GOT3 (cell line): ENCODE data around the gene PLEKHH3.

Source experiments
- DNase-seq: peaks from one replicate; lab custom pipeline; 2025; ENCODE audit warnings: mixed read lengths; lab: John Stamatoyannopoulos, UW

Gene PLEKHH3, protein sequence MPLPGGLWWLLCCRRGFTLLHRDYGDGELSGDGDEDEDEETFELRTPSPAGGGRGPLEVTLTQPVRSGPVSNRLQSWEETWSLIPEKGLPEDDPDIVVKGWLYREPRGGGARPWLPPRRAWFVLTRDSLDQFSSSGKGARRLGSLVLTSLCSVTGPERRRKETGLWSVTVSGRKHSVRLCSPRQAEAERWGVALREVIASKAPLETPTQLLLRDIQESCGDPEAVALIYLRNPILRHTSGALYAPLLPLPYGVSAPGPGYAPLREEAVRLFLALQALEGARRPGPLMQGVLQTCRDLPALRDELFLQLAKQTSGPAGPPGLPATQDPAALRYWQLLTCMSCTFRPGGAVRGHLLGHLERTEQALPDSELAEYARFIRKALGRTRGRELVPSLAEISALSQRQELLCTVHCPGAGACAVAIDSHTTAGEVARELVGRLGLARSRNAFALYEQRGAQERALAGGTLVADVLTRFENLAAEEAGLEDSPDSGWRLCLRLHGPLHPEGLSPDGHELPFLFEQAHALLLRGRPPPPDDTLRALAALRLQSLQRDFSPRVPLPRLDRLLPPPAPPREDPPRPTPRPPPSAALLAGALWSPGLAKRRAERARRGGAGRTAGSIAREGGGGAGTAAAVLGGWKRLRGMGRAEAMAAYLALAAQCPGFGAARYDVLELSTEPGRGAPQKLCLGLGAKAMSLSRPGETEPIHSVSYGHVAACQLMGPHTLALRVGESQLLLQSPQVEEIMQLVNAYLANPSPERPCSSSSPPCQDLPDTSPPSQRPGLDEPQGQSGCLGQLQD

DNA sequence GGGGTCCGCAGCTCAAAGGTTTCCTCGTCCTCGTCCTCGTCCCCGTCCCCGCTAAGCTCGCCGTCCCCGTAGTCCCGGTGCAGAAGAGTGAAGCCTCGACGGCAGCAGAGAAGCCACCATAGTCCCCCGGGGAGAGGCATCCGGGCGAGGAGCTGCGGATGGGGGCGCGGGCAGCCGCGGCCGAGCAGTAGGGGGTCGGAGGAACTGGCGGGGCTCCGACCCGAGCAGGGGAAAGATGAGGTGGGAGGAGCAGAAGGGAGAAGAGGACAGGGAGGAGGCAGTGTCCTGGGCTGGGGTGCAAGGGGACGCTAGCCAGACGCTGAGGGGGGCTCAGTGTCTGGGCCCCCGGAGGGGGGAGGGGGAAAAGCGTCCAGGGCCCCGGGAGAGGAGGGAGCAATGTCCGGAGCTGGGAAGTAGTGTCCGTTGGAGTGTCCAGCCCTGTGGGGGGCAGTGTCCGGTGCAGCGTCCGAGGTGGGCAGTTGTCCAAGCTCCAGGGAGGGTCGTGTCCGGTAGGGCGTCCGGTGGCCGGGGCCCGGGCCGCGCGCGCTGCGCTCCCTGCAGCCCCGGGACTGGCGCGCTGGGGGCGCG is at the start of gene PLEKHH3:
TSS of gene PLEKHH3 (minus strand) at position 571 of the 588 bp plus-strand sequence. CDS start at position 140, 431 bp downstream.
- no peak for DNase-seq

DNA sequence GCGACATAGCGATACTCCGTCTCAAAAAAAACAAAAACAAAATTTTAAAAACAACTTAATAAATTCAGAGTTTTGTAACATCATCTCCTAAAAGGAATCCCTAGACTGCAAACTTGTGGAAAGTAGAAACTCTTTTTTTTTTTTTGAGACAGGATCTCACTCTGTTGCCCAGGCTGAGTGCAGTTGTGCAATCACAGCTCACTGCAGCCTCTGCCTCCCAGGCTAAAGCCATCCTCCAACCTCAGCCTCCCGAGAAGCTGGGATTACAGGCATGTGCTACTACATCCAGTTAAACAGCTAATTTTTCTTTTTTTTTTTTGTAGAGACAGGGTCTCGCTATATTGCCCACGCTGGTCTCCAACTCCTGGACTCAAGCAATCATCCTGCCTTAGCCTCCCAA is 48.3 kb upstream of the PLEKHH3 start:
- no peak for DNase-seq

DNA sequence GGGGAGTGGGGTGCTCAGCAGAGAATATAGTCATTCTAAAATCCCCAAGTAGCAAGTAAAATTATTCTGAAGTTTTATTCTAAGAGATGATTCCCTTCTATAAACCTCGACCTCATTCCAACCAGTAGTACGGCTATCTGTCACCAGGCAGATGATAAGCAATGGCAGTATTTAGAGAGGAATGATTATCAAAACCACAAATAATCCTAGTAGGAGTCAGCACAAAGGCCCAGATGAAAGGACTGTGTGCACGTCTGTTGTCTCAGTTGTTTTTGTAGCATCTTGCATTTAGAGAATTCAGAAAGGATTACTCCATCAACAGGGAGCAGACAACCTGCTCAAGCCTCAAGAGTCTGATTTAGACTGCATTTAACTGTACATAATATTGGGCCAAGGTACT is 46.8 kb upstream of the PLEKHH3 start:
- DNase-seq: no peak

DNA sequence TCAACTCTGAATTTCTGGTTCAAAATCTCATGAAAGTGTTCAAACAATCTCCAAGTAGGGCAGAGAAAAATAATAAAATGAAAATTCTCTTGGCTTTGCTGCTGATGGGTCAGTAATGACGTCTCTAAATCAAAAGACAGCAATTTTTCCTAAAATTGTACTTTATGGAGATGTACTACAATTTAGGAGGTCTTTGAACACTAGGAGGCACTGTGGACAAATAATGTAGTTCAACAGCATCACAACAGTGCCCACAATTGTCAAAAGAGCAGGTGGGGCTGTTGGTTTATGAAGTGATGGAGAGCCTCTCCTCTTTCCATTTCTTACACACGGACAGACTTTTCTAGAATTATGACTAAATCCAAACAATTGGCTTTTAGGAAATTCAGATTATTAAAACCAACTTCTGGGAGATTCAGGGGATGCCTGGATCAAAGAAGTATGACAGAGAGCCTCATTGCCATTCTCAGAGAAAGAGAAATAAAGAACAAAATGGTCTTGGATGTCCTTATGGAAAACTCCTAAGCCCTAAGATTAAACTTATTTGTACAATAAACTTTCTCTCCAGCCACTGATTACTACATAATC is 44.3 kb upstream of the PLEKHH3 start:
- no peak for DNase-seq

DNA sequence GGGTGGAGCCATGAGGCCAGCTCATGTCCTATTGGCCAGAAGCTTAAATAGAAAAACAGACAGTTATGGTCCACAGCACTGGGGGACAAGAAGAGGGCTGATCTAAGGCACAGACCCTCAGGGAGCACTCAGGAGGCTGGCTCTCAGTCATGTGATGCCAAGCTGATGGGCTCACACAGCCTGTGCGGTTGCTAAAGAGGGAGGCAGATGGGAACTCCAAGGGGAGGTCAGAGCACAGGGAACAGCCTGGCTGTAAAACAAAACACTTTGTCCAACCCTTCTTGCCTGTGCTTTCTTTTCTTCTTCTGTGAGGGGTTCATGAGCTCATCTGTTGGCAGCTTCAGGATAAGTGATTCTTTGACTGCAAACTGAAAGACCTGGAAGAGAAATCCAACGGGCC is 32.8 kb upstream of the PLEKHH3 start:
- no peak for DNase-seq

DNA sequence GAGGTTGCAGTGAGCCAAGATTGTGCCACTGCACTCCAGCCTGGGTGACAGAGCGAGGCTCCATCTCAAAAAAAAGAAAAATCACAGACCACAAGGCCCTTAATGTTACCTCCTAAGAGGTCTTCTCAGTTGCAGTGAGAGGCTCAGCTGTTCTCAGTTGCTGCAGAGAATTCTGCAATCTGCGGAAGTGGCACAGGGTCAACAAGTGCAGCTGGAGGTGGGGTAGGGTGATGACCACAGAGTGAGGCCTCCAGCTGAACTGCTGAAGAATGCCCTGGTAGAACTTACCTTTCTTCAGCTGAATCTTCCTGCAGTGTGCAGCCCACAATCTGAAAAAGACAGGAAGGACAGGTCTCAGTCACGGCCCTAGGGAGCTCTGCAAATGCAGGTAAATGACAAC is 31.8 kb upstream of the PLEKHH3 start:
- DNase-seq: no peak

DNA sequence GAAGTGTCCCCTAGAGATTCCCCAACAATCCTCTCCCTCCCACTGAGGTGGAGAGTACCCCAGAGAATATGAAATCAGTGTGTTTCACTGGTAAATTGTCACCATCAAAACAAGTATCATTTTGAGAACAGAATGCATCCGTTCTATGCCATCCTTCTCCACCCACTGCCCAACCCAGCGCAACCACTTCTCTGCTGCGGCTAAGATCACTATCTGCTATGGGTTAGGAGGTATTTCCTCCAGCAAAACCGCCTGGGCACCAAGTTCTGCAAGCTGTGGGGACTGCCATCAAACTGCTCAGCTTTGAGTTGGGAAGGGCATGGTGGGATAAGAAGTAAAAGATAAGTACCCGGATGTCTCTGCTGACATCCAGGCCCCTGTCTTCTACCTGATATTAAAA is 29.9 kb upstream of the PLEKHH3 start:
- DNase-seq: no peak

DNA sequence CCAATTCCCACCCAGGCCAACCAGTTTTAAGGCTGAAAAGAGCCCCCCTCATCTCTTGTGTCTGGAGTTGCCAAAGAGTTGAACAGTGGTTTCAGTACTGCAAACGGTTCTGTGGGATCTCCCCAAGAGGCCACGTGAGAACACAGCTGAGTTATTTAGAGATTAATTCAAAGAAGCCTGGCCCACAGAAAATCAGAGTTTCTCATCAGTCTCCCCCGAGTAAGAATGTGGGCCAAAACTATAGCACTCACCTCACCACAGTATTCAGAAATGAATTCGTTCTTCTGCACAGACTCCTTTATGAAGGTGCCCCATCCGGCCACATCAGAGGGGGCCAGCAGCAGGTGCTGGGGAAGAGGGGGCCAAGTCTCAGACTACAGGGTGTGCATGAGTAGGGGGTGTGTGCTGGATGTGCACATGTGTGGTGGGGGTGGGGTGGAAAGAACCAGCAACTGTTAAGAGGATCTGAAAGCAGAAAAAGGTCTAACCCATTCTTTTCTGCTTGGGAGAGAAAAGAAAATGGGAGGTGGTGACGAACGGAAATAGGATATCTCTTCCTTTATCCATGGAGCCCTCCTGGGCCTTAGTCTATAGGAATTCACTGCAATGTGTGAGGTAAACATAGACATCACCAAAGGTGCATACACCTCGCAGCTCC is 28.2 kb upstream of the PLEKHH3 start:
- DNase-seq: no peak

DNA sequence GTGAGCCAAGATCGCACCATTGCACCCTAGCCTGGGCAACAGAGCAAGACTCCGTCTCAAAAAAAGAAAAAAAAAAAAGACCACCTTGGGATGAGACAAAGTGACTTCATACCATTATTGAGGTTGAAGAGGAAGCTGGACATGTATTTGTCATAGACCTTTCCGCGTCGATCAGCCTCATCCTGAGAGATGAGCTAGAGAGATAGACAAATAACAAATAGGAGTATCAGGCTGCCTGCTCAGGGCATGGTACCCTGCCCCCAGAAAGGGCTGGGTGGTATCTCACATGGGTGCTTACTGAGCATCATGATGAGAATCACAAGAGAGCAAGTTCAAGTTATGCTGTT is 27.7 kb upstream of the PLEKHH3 start:
- no peak for DNase-seq

DNA sequence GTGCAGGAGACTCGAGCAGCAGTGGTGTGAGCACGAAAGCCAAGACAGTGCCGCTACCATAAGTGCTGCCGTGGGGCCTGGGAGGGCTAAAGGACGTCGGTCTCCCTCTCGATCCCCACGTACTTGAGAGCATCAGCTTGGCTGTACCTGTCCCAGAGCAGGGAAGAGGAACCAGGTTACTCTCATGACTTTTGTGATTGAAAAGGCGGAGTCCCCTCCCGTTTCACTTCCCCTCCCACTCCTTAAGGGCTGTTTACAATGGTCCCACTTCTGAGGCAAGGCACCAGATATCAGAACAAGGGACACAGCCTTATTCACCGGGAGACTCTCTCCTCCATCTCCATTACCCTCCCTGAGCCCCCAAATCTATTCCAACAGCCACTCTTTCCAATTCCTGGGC is 25.7 kb upstream of the PLEKHH3 start:
- DNase-seq: no peak

DNA sequence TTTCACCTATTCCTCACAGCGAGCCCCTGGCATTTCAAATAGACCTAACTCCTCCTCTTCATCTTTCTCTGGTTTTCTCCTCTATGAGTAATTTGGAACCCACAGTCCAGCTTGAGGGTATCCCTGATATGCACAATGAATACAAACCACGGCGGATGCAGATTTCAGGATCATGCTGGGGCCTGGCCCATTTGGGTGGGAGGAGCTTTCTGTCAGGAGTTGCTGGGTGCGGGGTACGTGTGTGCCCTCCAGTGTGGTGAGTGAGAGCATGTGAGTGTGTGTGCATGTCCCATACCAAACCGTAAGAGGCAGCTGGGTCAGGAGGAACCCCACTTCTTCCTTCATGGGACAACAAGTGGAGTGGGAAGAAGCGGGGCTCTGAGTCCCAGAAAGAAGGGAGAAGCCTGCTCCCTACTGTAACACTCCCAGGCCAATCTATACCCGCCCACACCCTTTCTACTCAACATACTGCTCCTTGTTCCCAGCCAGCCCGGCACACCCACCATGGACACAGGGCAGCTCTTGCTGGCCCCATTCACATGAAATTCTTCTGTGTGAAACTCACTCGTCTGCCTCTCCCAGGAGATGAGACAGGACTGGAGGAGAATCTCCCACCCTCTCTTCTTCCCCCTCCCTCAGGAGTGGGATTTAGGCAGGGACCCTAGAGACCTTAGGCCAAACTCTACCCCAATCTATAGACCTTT is 23.9 kb upstream of the PLEKHH3 start:
- DNase-seq: no peak

DNA sequence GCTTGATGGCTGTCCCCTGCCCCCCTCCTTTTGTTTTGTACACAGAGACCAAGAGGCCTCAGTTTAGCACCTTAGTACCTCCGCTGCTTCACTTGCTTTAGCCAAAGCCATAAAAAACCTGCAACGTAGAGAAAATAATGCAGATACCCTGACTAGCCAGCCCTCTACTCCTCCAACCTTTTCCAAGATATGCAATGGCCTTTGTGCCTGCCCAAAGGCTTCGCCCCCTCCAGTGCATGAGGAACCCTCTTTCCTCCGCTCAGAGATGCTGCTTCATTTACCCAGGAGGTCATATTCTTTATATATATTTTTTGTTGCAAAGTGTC is 22.6 kb upstream of the PLEKHH3 start:
- no peak for DNase-seq

DNA sequence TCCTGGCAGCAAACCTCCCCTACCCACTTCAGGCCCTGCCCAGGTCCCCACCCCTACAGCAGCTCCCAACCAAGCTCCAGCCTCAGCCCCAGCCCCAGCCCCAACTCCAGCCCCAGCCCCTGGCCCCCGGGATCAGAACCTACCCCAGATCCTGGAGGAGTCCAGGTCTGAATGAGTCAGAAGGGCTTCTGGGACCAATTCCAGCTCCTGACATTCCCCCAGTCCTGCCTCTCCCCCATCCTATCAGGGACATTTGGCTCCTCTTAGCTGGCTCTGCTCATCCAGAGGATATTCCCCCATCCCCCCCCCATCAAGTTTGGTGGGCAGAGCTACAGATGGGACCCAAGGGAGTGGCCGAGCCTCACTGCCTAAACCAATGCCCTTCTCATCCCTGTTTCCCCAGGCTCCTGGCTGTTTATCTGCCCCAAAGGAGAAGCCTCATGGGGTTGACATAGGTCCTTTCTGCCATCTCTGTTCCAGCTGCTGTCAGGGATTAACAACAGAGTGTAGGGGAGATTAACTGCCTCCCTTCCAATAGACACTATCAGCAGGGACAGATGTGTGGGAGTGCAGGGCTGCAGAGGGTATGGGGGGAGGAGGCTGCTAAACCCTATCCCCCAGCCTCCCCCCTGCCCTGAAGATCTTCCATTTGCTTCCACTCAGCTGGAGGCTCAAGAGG is 22.1 kb upstream of the PLEKHH3 start:
- no peak for DNase-seq

DNA sequence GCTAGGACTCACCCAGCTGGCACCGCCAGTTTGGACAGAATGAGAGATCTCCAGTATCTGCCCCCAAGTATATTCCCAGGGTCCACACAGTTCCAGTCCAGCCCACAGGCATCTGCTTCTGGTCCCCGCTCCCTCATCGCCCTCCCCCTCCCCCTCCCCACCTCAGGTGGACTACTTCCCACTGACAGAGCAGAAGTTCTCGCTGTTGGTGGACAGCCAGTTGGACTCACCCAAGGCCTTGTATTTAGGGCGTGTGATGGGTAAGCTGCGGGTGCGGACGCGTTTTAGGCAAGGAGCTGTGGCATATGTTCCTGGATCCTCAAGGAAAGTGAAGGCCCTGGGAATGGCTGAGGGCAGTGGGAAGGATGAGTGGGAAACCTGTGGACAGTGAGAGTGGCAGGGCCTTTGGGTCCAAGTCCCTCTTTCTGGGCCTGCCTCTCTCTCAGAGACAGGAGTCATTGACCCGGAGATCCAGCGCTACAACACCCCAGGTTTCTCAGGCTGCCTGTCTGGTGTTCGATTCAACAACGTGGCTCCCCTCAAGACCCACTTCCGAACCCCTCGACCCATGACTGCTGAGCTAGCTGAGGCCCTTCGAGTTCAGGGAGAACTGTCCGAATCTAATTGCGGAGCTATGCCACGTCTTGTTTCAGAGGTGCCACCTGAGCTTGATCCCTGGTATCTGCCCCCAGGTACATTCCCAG is 20.5 kb upstream of the PLEKHH3 start:
- no peak for DNase-seq

DNA sequence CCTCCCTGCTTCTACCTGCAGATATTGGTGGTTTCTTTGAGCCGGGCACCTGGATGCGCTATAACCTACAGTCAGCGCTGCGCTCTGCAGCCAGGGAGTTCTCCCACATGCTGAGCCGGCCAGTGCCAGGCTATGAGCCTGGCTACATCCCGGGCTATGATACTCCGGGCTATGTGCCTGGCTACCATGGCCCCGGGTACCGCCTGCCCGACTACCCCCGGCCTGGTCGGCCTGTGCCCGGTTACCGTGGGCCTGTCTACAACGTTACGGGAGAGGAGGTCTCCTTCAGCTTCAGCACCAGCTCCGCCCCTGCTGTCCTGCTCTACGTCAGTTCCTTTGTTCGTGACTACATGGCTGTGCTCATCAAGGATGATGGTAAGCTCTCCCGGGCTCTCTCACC is 18.7 kb upstream of the PLEKHH3 start:
- DNase-seq: no peak

DNA sequence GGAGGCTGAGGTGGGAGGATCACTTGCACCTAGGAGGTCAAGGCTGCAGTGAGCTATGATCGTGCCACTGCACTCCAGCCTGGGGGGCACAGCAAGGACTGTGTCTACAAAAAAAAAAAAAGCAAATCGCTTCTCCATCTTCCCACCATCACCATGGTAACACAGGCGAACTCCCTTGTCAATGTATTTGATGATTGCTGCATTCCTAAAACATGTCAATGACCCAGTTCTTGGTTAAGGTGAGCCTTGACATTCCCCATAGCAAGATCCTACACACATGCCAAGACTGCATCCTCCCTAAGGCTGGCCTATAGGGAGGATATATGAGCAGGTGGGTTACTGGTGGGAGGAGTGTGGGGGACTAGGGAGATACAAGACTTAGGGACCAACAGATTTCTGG is 17.7 kb upstream of the PLEKHH3 start:
- no peak for DNase-seq

DNA sequence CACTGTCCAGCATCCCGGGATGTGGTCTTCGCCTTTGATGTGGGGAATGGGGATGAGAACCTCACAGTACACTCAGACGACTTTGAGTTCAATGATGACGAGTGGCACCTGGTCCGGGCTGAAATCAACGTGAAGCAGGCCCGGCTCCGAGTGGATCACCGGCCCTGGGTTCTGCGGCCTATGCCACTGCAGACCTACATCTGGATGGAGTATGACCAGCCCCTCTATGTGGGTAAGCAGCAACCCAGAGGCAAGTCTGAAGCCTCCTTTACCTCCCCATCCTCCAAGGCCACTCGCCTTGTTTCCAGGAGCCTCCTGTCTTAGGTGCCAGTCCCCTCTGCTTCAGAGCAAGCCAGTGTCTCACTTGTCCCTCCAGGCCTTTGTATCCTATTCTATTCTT is 15.7 kb upstream of the PLEKHH3 start:
- no peak for DNase-seq

DNA sequence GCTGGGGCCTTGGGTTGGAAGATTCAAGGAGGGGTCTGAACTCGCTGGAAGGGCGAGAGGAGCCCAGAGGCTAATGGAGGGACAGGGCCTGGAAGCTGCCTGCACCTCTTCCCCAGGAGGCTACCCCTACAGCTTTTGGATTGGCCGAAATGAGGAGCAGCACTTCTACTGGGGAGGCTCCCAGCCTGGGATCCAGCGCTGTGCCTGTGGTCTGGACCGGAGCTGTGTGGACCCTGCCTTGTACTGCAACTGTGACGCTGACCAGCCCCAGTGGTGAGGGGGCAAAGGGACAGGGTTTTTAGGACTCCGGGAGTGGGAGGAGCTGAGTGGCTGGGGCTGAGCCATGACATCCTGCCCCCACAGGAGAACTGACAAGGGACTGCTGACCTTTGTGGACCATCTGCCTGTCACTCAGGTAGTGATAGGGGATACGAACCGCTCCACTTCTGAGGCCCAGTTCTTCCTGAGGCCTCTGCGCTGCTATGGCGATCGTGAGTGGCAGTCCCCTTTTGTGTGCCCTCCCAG is 14.3 kb upstream of the PLEKHH3 start:
- DNase-seq: no peak

DNA sequence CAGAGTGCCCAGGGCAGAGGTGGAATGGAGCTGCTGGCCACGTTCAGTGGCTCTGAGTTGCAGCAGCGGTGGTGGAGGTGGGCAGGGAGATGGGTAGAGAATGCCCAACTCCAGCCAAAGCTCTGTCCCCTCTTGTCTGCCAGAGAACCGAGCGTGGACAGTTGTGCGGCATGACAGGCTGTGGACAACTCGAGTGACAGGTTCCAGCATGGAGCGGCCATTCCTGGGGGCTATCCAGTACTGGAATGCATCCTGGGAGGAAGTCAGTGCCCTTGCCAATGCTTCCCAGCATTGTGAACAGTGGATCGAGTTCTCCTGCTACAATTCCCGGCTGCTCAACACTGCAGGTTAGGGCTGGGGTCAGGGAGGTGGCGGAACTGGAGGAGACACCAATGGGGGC is 13.8 kb upstream of the PLEKHH3 start:
- DNase-seq: no peak

DNA sequence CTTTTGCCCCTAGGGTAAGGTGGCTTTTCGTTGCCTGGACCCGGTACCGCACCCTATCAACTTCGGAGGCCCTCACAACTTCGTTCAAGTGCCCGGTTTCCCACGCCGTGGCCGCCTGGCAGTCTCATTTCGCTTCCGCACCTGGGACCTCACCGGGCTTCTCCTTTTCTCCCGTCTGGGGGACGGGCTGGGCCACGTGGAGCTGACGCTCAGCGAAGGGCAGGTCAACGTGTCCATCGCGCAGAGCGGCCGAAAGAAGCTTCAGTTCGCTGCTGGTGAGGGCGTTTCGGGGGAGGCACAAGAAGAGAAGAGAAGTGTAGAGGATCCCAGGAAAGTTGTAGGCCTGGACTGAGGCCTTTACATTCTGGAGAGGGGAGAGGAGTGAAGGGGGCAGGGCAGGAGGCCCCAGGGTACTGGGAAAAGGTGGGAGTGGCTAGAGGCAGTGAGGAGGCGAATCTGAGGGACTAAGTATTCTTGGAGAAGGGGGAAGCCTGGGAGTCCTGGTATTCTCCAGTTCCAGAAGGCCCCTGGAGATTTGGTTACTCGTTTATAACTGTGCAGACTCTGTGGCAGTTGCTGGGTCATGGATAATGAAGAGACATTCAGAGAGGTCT is 11.0 kb upstream of the PLEKHH3 start:
- DNase-seq: no peak
